Measurements from ENCODE around the gene BPIFA3. TPM values are rescaled to one million over a fixed set of nuclear protein-coding genes. Genes with fewer than 3 reads are reported as not detected.

BPIFA3 gene
- total RNA-seq, 1 experiment from 2014 or later = not detected

DNA sequence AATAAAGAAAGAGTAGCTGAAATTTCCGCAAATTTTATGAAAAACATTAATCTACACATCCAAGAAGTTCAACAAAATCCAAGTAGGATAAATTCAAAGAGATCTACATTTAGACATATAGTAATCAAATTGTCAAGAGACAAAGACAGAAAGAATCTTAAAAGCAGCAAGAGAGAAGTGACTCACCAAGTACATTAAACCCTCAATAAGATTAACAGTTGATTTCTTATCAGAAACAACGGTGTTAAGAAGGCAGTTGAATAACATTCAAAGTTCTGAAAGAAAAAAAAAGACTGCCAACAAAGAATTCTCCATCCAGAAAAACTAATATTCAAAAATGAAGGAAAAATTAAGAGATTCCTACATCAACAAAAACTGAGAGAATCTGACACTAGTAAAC lies 37.9 kb downstream of the BPIFA3 start (continued):
- TF ChIP-seq, protein P1, sequence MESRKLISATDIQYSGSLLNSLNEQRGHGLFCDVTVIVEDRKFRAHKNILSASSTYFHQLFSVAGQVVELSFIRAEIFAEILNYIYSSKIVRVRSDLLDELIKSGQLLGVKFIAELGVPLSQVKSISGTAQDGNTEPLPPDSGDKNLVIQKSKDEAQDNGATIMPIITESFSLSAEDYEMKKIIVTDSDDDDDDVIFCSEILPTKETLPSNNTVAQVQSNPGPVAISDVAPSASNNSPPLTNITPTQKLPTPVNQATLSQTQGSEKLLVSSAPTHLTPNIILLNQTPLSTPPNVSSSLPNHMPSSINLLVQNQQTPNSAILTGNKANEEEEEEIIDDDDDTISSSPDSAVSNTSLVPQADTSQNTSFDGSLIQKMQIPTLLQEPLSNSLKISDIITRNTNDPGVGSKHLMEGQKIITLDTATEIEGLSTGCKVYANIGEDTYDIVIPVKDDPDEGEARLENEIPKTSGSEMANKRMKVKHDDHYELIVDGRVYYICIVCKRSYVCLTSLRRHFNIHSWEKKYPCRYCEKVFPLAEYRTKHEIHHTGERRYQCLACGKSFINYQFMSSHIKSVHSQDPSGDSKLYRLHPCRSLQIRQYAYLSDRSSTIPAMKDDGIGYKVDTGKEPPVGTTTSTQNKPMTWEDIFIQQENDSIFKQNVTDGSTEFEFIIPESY (IDR thresholded peaks at IDR 0.05; ENCODE audit: extremely low read depth, insufficient replicate concordance, low read length) = no peak
- TF ChIP-seq EGR1 (IDR thresholded peaks at IDR 0.05; ENCODE audit: low read depth) = no peak
- no peak for TF ChIP-seq SRF (IDR thresholded peaks at IDR 0.05; ENCODE audit: low read depth)
- TF ChIP-seq YY1 (IDR thresholded peaks at IDR 0.05; ENCODE audit: extremely low read depth, insufficient replicate concordance, low read depth, low read length) = no peak
- no peak for TF ChIP-seq CEBPB (IDR thresholded peaks at IDR 0.05; ENCODE audit: low read depth)

DNA sequence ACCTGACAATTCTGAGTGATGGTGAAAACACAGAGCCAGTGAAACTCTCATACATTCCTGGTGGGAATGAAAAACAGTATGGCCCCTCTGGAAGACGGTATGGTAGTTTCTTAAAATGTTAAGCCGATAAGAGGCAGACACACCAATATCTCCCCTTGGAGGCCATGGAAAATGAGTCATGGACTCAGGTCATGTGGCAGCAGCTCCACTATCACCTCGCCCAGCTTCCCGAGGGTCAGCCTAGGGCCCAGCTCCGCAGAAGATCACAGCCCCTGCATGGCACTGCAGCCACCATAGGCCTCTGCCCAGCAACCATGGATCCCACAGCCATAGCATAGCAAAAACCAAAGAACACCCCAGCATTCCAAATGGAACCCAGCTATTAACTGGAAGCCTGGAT lies 40.1 kb downstream of the BPIFA3 start:
- Histone ChIP-seq H3K36me3 (ENCODE audit: control insufficient read depth in 1 of 2, insufficient read depth in 2 of 2, low read length in 2 of 2) (no peaks in the 10 kb centered on the region), H3K4me1 (ENCODE audit: control insufficient read depth in 1 of 2, insufficient read depth in 2 of 2, low read length in 2 of 2) (no peaks in the 10 kb centered on the region), H3K9ac (ENCODE audit: low read length) (no peak overlapping the region), H3K9me3 (ENCODE audit: control insufficient read depth in 1 of 2, insufficient read depth in 1 of 2, low read depth in 1 of 2, low read length in 2 of 2) (no peaks in the 10 kb centered on the region), H3K27me3 (ENCODE audit: insufficient read depth, low read length) (no peaks in the 10 kb centered on the region), H2AFZ (ENCODE audit: low read depth, low read length, poor library complexity, severe bottlenecking) (no peak overlapping the region), H3K27ac (ENCODE audit: low read depth, low read length) (no peak overlapping the region), H3K79me2 (ENCODE audit: insufficient read depth, low read length) (no peaks in the 10 kb centered on the region), H3K9me2 (ENCODE audit: insufficient read depth) (no peaks in the 10 kb centered on the region), H3K4me2 (ENCODE audit: low read length) (no peak overlapping the region), H3K4me3 (replicated peaks in 1 of 2; ENCODE audit: low read depth in 1 of 2, low read length in 2 of 2) (no peak overlapping the region), H4K20me1 (ENCODE audit: insufficient read depth) (no peaks in the 10 kb centered on the region)
- ATAC-seq (no peak), DNase-seq (ENCODE audit: low read depth, low spot score) (no peak)
- RAD21 ChIA-PET (ENCODE audit: low non-redundant PET in 1 of 2, low total read pairs in 2 of 2, uncharacterized antibody in 2 of 2, unreplicated experiment in 2 of 2) = no interaction called here
- intact Hi-C loops (cut with micrococcal nuclease) = no loop called here
- POLR2A ChIA-PET = no interaction called here
- TF ChIP-seq YY1 (IDR thresholded peaks at IDR 0.05; ENCODE audit: extremely low read depth, insufficient replicate concordance, low read depth, low read length) = no peak
- no peak for TF ChIP-seq SP1 (IDR thresholded peaks at IDR 0.05; ENCODE audit: low read depth)
- TF ChIP-seq POLR2A (IDR thresholded peaks at IDR 0.05; ENCODE audit: borderline replicate concordance, extremely low read depth, insufficient read depth, insufficient read length) = no peak
- TF ChIP-seq, protein P2, sequence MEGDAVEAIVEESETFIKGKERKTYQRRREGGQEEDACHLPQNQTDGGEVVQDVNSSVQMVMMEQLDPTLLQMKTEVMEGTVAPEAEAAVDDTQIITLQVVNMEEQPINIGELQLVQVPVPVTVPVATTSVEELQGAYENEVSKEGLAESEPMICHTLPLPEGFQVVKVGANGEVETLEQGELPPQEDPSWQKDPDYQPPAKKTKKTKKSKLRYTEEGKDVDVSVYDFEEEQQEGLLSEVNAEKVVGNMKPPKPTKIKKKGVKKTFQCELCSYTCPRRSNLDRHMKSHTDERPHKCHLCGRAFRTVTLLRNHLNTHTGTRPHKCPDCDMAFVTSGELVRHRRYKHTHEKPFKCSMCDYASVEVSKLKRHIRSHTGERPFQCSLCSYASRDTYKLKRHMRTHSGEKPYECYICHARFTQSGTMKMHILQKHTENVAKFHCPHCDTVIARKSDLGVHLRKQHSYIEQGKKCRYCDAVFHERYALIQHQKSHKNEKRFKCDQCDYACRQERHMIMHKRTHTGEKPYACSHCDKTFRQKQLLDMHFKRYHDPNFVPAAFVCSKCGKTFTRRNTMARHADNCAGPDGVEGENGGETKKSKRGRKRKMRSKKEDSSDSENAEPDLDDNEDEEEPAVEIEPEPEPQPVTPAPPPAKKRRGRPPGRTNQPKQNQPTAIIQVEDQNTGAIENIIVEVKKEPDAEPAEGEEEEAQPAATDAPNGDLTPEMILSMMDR (IDR thresholded peaks at IDR 0.05 in 2 of 3, conservative IDR thresholded peaks at IDR 0.05 in 1 of 3; ENCODE audit: borderline replicate concordance in 1 of 3, insufficient read depth in 1 of 3, low read depth in 2 of 3, low read length in 2 of 3) = no peak
- TF ChIP-seq, protein P3, sequence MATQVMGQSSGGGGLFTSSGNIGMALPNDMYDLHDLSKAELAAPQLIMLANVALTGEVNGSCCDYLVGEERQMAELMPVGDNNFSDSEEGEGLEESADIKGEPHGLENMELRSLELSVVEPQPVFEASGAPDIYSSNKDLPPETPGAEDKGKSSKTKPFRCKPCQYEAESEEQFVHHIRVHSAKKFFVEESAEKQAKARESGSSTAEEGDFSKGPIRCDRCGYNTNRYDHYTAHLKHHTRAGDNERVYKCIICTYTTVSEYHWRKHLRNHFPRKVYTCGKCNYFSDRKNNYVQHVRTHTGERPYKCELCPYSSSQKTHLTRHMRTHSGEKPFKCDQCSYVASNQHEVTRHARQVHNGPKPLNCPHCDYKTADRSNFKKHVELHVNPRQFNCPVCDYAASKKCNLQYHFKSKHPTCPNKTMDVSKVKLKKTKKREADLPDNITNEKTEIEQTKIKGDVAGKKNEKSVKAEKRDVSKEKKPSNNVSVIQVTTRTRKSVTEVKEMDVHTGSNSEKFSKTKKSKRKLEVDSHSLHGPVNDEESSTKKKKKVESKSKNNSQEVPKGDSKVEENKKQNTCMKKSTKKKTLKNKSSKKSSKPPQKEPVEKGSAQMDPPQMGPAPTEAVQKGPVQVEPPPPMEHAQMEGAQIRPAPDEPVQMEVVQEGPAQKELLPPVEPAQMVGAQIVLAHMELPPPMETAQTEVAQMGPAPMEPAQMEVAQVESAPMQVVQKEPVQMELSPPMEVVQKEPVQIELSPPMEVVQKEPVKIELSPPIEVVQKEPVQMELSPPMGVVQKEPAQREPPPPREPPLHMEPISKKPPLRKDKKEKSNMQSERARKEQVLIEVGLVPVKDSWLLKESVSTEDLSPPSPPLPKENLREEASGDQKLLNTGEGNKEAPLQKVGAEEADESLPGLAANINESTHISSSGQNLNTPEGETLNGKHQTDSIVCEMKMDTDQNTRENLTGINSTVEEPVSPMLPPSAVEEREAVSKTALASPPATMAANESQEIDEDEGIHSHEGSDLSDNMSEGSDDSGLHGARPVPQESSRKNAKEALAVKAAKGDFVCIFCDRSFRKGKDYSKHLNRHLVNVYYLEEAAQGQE (IDR thresholded peaks at IDR 0.05; ENCODE audit: low read depth) = no peak
- no peak for TF ChIP-seq TCF7L2 (IDR thresholded peaks at IDR 0.05; ENCODE audit: borderline replicate concordance, extremely low read depth, insufficient read depth, insufficient read length)
- no peak for TF ChIP-seq EZH2 (IDR thresholded peaks at IDR 0.05)
- no peak for TF ChIP-seq JUND (IDR thresholded peaks at IDR 0.05)
- no peak for TF ChIP-seq CEBPB (IDR thresholded peaks at IDR 0.05; ENCODE audit: low read depth)
- TF ChIP-seq, protein P1 (IDR thresholded peaks at IDR 0.05; ENCODE audit: extremely low read depth, insufficient replicate concordance, low read length) = no peak
- TF ChIP-seq EGR1 (IDR thresholded peaks at IDR 0.05; ENCODE audit: low read depth) = no peak
- TF ChIP-seq, protein P4, sequence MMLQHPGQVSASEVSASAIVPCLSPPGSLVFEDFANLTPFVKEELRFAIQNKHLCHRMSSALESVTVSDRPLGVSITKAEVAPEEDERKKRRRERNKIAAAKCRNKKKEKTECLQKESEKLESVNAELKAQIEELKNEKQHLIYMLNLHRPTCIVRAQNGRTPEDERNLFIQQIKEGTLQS (IDR thresholded peaks at IDR 0.05) = no peak
- TF ChIP-seq POLR2AphosphoS5 (IDR thresholded peaks at IDR 0.05; ENCODE audit: low read depth, low read length) = no peak
- CTCF ChIA-PET = interaction anchor here (0.6 kb wide), 1 partner anchor 35 kb away, joined by 3 read pairs; no protein-coding TSS in a partner anchor
- no TSS peak for BruUV-seq (replicated peaks)

Data from HCT116 (cell line).